HG02610 (cell line): ENCODE data around the gene EMC1.
"Not testable (repeated sequence)": the region's sequence is repeated elsewhere in the genome, so short reads cannot be mapped to it uniquely, and the experiment has no call there.

ENCODE experiments used
- ATAC-seq: cut with Tn5 transposase; IDR thresholded peaks from one replicate; pipeline ENCODE4 v1.9.1; 2021; ENCODE audit warnings: mild to moderate bottlenecking, moderate library complexity; ENCODE audit not compliant: unreplicated experiment

Gene EMC1

DNA sequence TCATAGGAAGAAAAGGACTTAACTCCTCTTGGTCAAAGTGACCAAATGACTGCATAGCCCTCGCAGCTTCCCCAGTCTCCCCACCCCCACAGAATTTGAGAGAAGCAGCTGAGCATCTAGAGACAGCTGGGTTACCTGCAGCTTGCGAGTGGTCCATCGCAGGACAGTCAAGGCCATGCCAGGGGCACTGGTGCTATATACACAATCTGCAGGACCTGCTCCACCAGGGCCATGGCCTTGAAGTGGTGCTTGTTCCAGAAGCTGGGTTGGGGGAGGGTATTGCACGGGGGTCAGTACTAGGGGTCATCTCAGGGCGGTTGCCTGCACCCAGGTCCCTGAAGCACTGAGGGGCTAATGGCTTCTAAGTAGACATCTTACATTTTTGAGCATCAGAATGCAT is 10.7 kb upstream of the EMC1 start:
- no peak for ATAC-seq

GRCh38 chr1:19260211-19261138 is 9.2 kb upstream of the EMC1 start:
- ATAC-seq: no peak

GRCh38 chr1:19258353-19258752 is 7.0 kb upstream of the EMC1 start:
- ATAC-seq: no peak

- ATAC-seq: no peak
Observed at GRCh38 chr1:19257178-19257914, 6.0 kb upstream of the EMC1 start.

- not testable (repeated sequence) for ATAC-seq
Observed at GRCh38 chr1:19256301-19256700, 5.0 kb upstream of the EMC1 start.

DNA sequence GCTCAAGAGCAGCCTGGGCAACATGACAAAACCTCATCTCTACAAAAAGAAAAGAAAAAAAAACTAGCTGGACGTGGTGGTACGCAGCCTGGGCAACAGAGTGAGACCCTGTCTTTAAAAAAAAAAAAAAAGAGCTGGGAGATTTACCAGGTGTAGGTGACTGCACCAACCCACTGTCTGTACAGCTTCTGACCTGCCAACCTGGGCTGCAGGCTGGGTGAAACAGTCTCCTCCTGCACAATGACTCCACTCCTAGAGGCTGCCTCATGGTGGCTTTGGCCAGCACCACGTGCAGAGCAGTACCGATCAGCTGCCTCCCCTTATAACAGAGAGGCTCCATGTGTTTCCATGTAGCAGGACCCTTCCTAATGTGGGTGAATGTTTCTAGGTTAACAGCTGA is 4.0 kb upstream of the EMC1 start:
- ATAC-seq: no peak

DNA sequence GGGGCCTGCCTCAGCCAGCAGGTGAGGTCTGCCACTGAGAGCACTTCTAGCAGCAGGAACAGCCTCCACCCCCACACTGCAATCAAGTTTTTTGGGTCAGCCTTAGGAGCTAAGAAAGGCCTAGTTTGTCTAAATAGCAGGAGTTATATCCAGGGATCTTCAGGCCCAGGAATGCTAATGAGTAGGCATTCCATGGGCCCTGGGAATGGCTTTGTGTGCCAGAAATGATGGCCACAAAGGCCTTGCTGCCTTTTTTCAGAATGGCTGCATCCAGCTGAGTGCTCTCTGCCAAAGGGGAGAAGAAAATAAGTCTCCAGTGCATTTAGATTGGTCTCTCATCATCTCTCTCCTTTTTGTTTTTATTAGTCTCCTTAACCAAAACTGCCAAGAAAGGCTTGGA is 3.1 kb upstream of the EMC1 start:
- no peak for ATAC-seq

- no peak for ATAC-seq
Observed at GRCh38 chr1:19250629-19251304, 557 bp downstream of the EMC1 start.

DNA sequence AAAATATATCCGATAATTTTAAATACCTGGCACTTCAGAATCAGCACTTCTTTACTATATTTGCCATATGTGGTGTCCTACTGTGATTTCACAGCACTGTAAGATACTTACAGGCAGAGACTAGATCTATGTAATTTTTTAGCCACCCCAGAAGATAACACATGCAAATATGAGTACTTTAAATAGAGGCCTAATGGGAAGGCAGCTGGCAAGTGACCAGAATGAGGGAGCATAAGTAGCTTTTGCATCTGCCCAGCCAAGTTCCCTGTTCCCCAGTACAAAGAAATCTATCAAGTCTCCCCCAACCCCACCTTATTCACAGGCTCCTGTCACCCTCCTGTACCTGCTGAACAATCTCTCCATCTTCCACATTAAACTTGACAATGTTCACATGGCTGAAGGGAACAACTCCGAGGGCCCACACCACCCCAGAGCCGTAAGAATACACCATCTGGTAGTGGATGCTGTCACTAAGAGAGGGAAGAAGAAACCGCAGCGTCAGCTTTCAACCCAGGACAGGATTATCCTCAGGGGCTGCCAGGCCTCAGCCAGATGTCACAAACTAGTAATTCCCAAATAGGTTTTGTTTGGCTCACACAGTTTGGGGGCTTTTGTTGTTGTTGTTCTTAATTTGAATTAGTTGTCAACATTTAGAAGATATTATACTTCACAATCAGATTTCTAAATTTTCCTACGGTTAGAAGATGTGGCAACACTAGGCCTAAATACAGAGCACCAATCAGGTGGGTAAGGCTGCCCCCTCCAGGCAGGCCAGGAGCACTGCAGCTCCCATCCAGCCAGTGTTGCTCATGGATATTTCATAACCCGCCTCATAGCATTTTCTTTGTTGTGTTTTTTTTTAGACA is 10.4 kb downstream of the EMC1 start:
- ATAC-seq: no peak

GRCh38 chr1:19239876-19240275 is 11.4 kb downstream of the EMC1 start:
- ATAC-seq: no peak

- ATAC-seq: no peak
Observed at GRCh38 chr1:19234224-19234623, 17.1 kb downstream of the EMC1 start.

DNA sequence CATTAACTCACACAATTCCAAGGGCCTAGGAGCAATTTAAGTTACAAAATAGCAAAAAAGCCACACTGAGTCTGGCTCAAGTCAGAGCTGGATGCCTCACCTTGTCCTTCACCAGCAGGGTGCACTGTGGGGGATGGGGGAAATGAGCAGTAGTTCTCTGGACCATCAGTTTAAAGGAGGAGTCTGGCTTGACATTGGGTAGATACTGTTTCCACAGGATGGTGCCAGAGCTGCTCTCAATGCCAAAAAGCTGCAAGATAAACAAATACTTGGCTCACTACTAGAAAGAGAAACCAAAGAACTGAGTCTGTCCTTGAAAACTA is 18.8 kb downstream of the EMC1 start:
- ATAC-seq: no peak

DNA sequence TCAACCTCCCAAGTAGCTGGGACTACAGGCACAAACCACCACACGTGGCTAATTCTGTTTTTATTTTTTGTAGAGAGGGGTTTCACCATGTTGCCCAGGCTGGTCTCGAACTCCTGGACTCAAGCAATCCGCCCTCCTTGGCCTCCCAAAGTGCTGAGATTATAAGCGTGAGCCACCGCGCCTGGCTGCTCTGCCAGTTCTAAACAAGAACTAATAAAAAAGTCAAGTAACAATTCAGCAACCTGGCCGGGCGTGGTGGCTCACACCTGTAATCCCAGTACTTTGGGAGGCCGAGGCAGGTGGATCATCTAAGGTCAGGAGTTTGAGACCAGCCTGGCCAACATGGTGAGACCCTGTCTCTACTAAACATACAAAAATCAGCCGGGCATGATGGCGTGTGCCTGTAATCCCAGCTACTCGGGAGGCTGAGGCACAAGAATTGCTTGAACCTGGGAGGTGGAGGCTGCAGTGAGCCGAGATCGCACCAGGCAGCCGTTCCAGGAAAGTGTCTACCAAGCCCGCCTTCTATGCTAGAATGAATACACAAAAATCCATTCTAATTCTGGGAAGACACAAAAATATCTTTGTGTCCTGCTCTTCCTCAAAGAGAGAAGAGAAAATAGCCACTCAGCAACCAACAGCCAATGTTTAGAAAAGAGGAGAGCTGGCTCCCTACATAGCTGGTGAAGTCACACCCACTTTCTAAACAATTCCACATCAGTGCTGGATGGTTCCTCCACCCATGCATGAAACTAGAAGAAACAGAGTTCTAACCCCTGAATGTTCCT is 19.4 kb downstream of the EMC1 start:
- ATAC-seq: not testable (repeated sequence)

DNA sequence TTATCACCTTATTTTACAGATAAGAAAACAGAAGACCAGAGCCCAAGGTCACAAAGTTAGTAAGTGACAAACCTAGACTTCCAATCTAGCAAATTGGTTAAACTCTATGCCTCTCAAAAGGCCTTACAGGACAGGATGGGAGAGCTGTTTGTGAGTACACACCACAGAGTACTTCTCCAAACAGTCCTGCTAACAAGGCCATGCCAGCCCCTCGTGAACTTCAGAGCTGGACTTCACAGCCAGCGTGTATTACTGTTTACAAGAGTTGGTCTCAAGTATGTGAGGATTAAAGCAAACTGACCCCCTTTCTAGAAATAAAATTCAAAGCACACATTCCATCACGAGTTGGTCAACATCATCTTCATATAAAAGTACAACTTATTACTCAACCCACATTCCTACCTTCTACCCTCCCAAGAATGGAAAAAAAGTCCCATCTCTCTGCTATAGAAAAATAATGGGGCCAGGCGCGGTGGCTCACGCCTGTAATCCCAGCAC is 21.4 kb downstream of the EMC1 start:
- no peak for ATAC-seq

DNA sequence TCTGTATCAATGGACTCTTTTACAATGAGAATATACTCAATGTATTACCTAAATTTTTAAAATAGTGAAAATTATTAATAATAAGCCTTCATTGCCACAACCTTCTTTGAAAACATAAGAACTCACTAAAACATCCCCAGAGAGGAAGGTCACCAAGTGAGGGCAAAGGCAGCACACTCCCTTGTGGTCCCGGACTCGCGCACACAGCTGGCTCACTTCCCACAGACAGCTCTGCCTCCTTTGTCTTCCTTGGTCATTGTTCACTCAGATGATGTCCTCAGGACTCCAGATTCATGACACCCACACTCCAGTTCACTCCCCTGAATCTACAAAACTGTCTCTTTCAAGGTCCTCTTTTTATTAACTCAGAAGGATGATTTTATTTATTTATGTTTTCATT is 22.1 kb downstream of the EMC1 start:
- ATAC-seq: no peak

DNA sequence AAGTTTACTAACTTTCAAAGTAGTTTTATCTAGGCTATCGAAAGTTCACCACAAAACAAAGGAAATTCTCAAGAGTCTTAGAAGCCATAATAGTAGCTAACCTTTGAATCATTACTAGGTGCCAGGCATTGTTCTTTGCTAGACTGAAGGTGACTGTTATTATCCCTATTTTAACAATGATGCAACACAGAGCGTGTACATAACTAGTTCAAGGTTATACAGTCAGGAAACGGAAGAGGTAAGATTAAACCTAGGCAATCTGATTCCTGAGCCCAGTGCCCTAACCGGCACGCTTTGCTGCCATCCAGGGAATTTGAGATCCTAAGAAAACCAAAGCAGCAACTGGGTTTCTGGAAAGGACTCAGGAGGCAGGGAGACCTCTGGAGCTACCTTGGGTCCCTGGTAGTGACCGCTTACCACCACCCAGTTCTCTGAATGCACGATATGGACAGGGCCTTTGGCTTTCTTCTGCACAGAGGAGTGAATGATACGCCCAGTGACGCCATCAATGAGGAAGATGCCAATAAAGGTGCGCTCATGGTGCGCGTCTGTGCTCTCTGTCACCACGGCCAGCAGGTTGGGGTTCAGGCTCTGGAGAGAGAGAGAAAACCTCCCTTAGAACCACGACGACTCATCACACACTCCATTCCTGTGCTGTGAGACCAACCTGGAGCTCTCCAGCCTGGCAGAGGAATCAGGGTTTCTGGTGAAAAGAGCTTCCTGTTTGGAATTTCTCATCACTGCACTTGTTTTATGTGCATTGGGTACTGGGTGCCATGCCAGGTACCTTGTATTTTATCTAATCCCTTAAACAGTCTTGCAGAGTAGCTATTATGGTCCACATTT is 28.1 kb downstream of the EMC1 start:
- ATAC-seq: no peak

- ATAC-seq: no peak
Observed at GRCh38 chr1:19222573-19222972, 28.8 kb downstream of the EMC1 start.

DNA sequence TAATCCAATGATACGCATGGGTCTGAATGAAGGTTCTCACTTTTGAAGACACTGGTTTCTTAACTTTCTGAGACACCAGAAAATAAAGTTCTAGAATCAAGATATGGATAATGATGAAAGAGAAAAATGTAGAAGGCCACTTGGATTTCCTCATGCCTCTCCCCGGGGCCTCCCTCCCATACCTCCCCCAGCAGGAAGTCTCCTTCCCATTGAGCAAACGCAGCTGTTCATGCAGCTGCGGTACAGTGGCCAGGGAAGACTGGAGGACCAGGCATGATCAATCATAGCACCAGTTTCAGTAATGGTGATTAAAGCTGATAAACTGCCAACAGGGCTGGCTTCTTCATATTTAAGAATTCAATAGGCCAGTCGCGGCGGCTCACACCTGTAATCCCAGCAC is 30.3 kb downstream of the EMC1 start:
- no peak for ATAC-seq
